T-helper 1 cell treated with Interleukin-12 subunit alpha and Interleukin-12 subunit beta and Interleukin-4 antibody, amounts not matched to agents 30 μg/mL and 1 μg/mL, for 36 hours (primary cell): ENCODE results near the gene OST4.
A peak's percentile ranks its signal among the peaks of the same experiment; 100 is the strongest.

Experiments
- H3K27ac Mint-ChIP-seq: one replicate; pipeline ENCODE4 v1.8.0; 2021; ENCODE audit warnings: mild to moderate bottlenecking, mixed read lengths
- H3K27me3 Mint-ChIP-seq: one replicate; pipeline ENCODE4 v1.8.0; 2021; ENCODE audit warnings: low read depth, mixed read lengths
- H3K36me3 Mint-ChIP-seq: one replicate; pipeline ENCODE4 v1.8.0; 2021; ENCODE audit warnings: low read depth, mixed read lengths
- H3K4me1 Mint-ChIP-seq: one replicate; pipeline ENCODE4 v1.8.0; 2021; ENCODE audit warnings: low read depth, mixed read lengths
- H3K4me3 Mint-ChIP-seq: one replicate; pipeline ENCODE4 v1.8.0; 2021; ENCODE audit warnings: mild to moderate bottlenecking, moderate library complexity, mixed read lengths
- H3K9me3 Mint-ChIP-seq: one replicate; pipeline ENCODE4 v1.8.0; 2021; ENCODE audit warnings: mixed read lengths

Gene OST4

GRCh38 chr2:27086090-27086723 is 14.8 kb upstream of the OST4 start:
- Mint-ChIP-seq H3K9me3 (no peaks in the 10 kb centered on the region), H3K4me3 (peak overlapping the region; percentile 88), H3K36me3 (no peaks in the 10 kb centered on the region), H3K27me3 (no peaks in the 10 kb centered on the region), H3K4me1 (peaks cover 34% of the 10 kb centered on the region), H3K27ac (peak overlapping the region; percentile 86)

GRCh38 chr2:27085673-27086089 is 14.2 kb upstream of the OST4 start:
- H3K4me1 Mint-ChIP-seq: peaks cover 40% of the 10 kb centered on the region
- H3K36me3 Mint-ChIP-seq: no peaks in the 10 kb centered on the region
- no peaks in the 10 kb centered on the region for H3K9me3 Mint-ChIP-seq
- H3K27me3 Mint-ChIP-seq: no peaks in the 10 kb centered on the region
- H3K27ac Mint-ChIP-seq: peak overlapping the region; percentile 76
- peak overlapping the region; percentile 66 for H3K4me3 Mint-ChIP-seq

- peaks cover 43% of the 10 kb centered on the region for H3K4me1 Mint-ChIP-seq
- H3K9me3 Mint-ChIP-seq: no peaks in the 10 kb centered on the region
- no peaks in the 10 kb centered on the region for H3K36me3 Mint-ChIP-seq
- H3K4me3 Mint-ChIP-seq: peak overlapping the region; percentile 66
- H3K27me3 Mint-ChIP-seq: no peaks in the 10 kb centered on the region
- H3K27ac Mint-ChIP-seq: peak overlapping the region; percentile 76
Observed at GRCh38 chr2:27085062-27085672, 13.7 kb upstream of the OST4 start.

DNA sequence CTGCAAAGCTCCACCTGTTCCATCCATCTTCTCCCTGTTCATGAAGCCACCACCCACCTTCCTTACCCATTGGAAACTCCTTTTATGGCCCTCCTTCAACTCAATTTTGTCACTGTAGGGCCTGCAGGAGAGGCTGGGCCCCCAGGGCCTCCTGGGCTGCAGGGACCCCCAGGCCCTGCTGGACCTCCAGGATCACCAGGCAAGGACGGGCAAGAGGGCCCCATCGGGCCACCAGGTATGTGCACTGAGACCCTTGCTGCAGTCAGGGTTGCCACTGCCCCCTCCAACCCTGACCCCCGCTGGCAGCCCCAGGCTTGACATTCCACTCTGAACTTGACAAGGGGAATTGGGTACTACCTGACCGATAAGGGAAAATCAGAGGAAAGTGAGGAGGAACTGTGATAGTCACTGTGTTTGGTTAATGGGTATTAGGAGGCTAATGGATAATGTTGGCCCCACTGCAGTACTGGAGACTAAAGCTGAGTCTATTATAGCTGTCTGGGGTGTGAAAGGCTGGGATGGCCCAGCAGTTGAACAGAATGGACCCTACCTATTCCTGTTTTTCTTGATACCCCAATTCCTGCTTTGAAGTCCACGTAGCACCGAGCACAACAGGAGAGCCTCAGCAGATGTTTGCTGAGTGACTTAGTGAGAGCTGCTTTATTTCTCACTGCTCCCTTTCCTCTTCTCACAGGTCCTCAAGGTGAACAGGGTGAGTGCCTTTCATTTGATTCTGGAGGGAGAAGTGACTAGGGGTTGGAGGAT is 13.0 kb upstream of the OST4 start:
- Mint-ChIP-seq H3K27me3 (no peaks in the 10 kb centered on the region), H3K36me3 (no peaks in the 10 kb centered on the region), H3K27ac (peak overlapping the region; percentile 49), H3K9me3 (no peaks in the 10 kb centered on the region), H3K4me1 (peaks cover 43% of the 10 kb centered on the region), H3K4me3 (peak overlapping the region; percentile 25)

GRCh38 chr2:27083410-27084296 is 12.2 kb upstream of the OST4 start:
- Mint-ChIP-seq H3K27ac (no peak overlapping the region), H3K9me3 (no peaks in the 10 kb centered on the region), H3K36me3 (no peaks in the 10 kb centered on the region), H3K4me3 (peak overlapping the region; percentile 25), H3K27me3 (no peaks in the 10 kb centered on the region), H3K4me1 (peaks cover 42% of the 10 kb centered on the region)

DNA sequence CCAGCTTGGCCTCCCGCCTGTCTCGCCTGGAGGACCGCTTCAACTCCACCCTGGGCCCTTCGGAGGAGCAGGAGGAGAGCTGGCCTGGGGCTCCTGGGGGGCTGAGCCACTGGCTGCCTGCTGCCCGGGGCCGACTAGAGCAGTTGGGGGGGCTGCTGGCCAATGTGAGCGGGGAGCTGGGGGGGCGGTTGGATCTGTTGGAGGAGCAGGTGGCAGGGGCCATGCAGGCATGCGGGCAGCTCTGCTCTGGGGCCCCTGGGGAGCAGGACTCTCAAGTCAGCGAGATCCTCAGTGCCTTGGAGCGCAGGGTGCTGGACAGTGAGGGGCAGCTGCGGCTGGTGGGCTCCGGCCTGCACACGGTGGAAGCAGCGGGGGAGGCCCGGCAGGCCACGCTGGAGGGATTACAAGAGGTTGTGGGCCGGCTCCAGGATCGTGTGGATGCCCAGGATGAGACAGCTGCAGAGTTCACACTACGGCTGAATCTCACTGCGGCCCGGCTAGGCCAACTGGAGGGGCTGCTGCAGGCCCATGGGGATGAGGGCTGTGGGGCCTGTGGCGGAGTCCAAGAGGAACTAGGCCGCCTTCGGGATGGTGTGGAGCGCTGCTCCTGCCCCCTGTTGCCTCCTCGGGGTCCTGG is 11.4 kb upstream of the OST4 start:
- no peaks in the 10 kb centered on the region for H3K9me3 Mint-ChIP-seq
- H3K4me1 Mint-ChIP-seq: peaks cover 39% of the 10 kb centered on the region
- no peaks in the 10 kb centered on the region for H3K36me3 Mint-ChIP-seq
- no peak overlapping the region for H3K4me3 Mint-ChIP-seq
- H3K27me3 Mint-ChIP-seq: no peaks in the 10 kb centered on the region
- no peak overlapping the region for H3K27ac Mint-ChIP-seq

GRCh38 chr2:27081984-27082772 is 10.7 kb upstream of the OST4 start:
- no peak overlapping the region for H3K4me3 Mint-ChIP-seq
- peaks cover 37% of the 10 kb centered on the region for H3K4me1 Mint-ChIP-seq
- no peak overlapping the region for H3K27ac Mint-ChIP-seq
- no peaks in the 10 kb centered on the region for H3K9me3 Mint-ChIP-seq
- no peaks in the 10 kb centered on the region for H3K27me3 Mint-ChIP-seq
- H3K36me3 Mint-ChIP-seq: no peaks in the 10 kb centered on the region

DNA sequence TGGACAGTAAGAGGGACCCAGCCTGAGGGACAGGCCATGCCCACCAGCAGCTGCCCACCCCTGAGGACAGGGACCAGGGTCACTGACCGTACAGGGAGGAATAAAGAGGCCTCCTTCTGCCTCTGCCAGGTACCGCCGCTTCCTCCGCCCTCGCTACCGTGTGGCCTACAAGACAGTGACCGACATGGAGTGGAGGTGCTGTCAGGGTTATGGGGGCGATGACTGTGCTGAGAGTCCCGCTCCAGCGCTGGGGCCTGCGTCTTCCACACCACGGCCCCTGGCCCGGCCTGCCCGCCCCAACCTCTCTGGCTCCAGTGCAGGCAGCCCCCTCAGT is 9.1 kb upstream of the OST4 start:
- Mint-ChIP-seq H3K27me3 (no peaks in the 10 kb centered on the region), H3K9me3 (no peaks in the 10 kb centered on the region), H3K27ac (peak overlapping the region; percentile 98), H3K4me3 (peak overlapping the region; percentile 80), H3K4me1 (peaks cover 44% of the 10 kb centered on the region), H3K36me3 (peaks cover 2% of the 10 kb centered on the region)

DNA sequence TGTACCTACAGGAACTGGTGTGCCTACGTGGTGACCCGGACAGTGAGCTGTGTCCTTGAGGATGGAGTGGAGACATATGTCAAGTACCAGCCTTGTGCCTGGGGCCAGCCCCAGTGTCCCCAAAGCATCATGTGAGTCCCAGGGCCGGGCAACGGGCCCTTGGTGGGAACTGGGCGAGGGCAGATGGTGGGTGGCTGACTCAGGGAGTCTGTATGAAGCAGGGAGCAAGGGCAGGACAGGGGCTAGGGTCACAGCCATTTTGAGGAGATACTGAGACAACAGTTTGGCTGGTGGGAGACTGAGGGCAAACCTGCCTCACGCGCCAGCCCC is 8.7 kb upstream of the OST4 start:
- H3K27me3 Mint-ChIP-seq: no peaks in the 10 kb centered on the region
- H3K36me3 Mint-ChIP-seq: peaks cover 2% of the 10 kb centered on the region
- no peaks in the 10 kb centered on the region for H3K9me3 Mint-ChIP-seq
- H3K4me3 Mint-ChIP-seq: no peak overlapping the region
- H3K27ac Mint-ChIP-seq: peak overlapping the region; percentile 76
- H3K4me1 Mint-ChIP-seq: peaks cover 44% of the 10 kb centered on the region

GRCh38 chr2:27079233-27080139 is 8.0 kb upstream of the OST4 start:
- Mint-ChIP-seq H3K4me3 (no peak overlapping the region), H3K4me1 (peaks cover 50% of the 10 kb centered on the region), H3K36me3 (peaks cover 2% of the 10 kb centered on the region), H3K27ac (no peak overlapping the region), H3K9me3 (no peaks in the 10 kb centered on the region), H3K27me3 (no peaks in the 10 kb centered on the region)

DNA sequence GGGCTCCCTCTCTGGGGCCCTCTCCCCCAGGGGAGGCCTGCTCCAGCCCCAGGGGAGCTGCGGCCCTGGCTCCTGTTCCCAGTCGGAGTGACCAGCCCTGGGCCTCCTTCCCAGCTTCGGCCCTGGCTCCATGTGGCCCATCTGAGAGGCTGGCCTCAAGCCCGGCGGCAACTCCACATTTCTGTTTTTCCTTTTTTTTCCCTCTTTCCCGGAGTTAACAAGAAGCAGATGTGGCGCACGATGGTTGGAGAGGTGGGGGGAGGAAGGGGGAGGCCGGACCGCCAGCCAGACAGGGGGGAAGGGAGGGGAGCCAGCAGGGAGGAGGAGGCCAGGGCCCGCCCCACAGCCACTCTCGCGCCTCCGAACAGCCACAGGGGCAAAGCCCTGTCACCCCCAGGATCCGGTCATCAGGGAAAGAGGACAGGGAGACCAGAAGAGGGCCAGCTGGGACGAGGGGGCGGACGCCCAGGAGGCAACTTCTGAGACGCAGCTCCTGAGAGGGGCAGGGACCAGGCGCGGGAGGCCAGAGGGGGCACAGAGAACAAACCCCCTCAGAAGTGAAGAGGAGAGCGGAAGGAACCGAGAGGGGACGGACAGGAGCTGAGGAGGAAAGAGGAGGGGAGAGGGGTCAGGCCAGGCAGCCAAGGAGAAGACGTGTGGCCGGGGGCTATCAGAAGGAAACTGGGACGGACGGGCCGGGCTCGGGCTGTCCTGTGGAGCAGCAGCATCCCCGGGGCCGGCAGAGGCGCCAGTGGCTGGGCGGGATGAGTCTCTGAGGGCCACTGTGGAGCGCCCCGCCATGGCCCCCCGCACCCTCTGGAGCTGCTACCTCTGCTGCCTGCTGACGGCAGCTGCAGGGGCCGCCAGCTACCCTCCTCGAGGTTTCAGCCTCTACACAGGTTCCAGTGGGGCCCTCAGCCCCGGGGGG is 7.1 kb upstream of the OST4 start, which contains the start of gene EMILIN1:
Gene EMILIN1 (plus strand): TSS at position 349 of the 928 bp plus-strand sequence. CDS start 451 bp downstream, at position 800.
- H3K27me3 Mint-ChIP-seq: no peaks in the 10 kb centered on the region
- peaks cover 50% of the 10 kb centered on the region for H3K4me1 Mint-ChIP-seq
- peaks cover 4% of the 10 kb centered on the region for H3K36me3 Mint-ChIP-seq
- H3K27ac Mint-ChIP-seq: peak within 1 kb of the TSS; percentile 67
- H3K4me3 Mint-ChIP-seq: no peak within 1 kb of the TSS
- H3K9me3 Mint-ChIP-seq: no peaks in the 10 kb centered on the region

DNA sequence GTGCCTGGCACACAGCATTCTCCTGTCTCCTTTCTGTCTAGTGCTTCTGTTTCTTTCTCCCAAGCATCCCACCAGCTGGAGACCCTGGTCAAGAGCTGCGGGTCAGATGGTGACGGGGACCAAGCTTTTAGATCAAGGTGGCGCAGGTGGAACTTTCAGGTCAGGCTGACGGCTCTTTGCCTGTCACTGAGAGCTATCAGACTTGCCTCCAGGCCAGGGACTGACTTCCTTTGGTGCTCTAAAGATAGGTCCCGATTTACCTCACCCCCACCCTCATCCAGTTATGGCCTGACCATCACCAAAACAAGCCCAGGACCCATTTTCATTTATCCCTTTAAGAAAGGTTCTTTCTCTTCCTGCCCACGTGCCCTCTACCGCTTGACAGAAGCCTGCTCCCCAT is 5.8 kb upstream of the OST4 start:
- no peak overlapping the region for H3K4me3 Mint-ChIP-seq
- H3K36me3 Mint-ChIP-seq: peaks cover 4% of the 10 kb centered on the region
- H3K4me1 Mint-ChIP-seq: peaks cover 58% of the 10 kb centered on the region
- no peak overlapping the region for H3K27ac Mint-ChIP-seq
- H3K9me3 Mint-ChIP-seq: no peaks in the 10 kb centered on the region
- H3K27me3 Mint-ChIP-seq: no peaks in the 10 kb centered on the region
